Calu3 (cell line): ENCODE measurements around the gene UFSP2. TPM values are rescaled to one million over a fixed set of nuclear protein-coding genes. Genes with fewer than 3 reads are reported as not detected.

Source experiments
- BruUV-seq: library from RNA; stranded (reverse); fragments of 400-500 nt; replicated peaks from 2 replicates; lab custom pipeline; 2021; lab: Mats Ljungman, UMichigan
- CTCF ChIA-PET: fragments of 300-600 bp; sonication (Branson Sonifier 250); formaldehyde crosslinking; loops from one replicate; lab custom pipeline; 2022; ENCODE audit warnings: antibody characterized with exemption; lab: Charles Lee
- DNase-seq: peaks from one replicate; pipeline ENCODE4 v3.0.0; 2022
- H3K27ac Mint-ChIP-seq: one replicate; pipeline ENCODE4 v1.8.0; 2022; ENCODE audit warnings: mixed read lengths; ENCODE audit not compliant: unreplicated experiment
- H3K27me3 Mint-ChIP-seq: one replicate; pipeline ENCODE4 v1.8.0; 2022; ENCODE audit warnings: mixed read lengths; ENCODE audit not compliant: unreplicated experiment
- H3K36me3 Mint-ChIP-seq: one replicate; pipeline ENCODE4 v1.8.0; 2022; ENCODE audit warnings: mild to moderate bottlenecking, moderate library complexity, mixed read lengths; ENCODE audit not compliant: insufficient read depth, unreplicated experiment
- H3K4me1 Mint-ChIP-seq: one replicate; pipeline ENCODE4 v1.8.0; 2022; ENCODE audit warnings: mild to moderate bottlenecking, low read depth, mixed read lengths; ENCODE audit not compliant: unreplicated experiment
- H3K4me3 Mint-ChIP-seq: one replicate; pipeline ENCODE4 v1.8.0; 2022; ENCODE audit warnings: mild to moderate bottlenecking, low read depth, moderate library complexity, mixed read lengths; ENCODE audit not compliant: unreplicated experiment
- H3K9me3 Mint-ChIP-seq: one replicate; pipeline ENCODE4 v1.8.0; 2022; ENCODE audit warnings: low read depth, mixed read lengths; ENCODE audit not compliant: unreplicated experiment
- CTCF ChIP-seq: fragments of 200-600 bp; IDR thresholded peaks from one replicate; pipeline ENCODE4 v1.8.0; 2022; ENCODE audit warnings: antibody characterized with exemption; ENCODE audit not compliant: unreplicated experiment
- intact Hi-C: fragments of 100-400 bp; cut with micrococcal nuclease; formaldehyde crosslinking; loops from one replicate; pipeline ENCODE4 v1.10.0; 2022; ENCODE audit not compliant: unreplicated experiment
- total RNA-seq: library from RNA; stranded (reverse); gene quantifications from 2 replicates; pipeline ENCODE4 v1.2.3, GENCODE V29; 2022

The UFSP2 gene
- total RNA-seq, 1 experiment from 2014 or later = 14.8 TPM

DNA sequence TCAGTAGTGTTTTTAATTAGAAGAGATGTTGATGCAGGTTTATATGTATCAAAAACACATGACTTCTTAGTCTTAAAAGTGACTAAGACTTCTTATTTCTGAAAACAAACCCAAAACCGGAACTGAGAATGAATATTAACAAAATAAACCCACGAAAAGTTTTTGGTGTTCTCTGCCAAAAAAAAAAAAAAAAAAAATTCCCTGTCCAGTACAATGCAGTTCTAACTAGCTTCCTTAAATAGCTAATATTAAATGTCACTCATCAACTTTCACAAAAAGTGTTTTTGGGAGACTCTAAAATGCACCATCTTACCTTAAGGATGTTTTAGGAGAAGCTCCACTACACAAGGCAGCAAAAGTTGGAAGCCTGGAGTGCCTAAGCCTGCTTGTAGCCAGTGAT lies 27.1 kb downstream of the UFSP2 start:
- CTCF ChIA-PET = interaction anchor here (0.6 kb wide), 1 partner anchor 304 kb away, joined by 3 read pairs; no protein-coding TSS in a partner anchor
- Mint-ChIP-seq H3K27me3 (no peaks in the 10 kb centered on the region), H3K36me3 (peaks cover 26% of the 10 kb centered on the region), H3K4me3 (no peak overlapping the region), H3K9me3 (no peaks in the 10 kb centered on the region), H3K27ac (no peak overlapping the region), H3K4me1 (peaks cover 8% of the 10 kb centered on the region)
- no TSS peak for BruUV-seq
- no peak for TF ChIP-seq CTCF
- no peak for DNase-seq
- intact Hi-C loops = loop anchor here (5.0 kb wide), 1 partner anchor 196 kb away; the partner anchor contains the start of gene CFAP97

- CTCF ChIA-PET = interaction anchor here (0.5 to 1.6 kb wide), 2 partner anchors 170 to 311 kb away, joined by 3 read pairs; no protein-coding TSS in a partner anchor
- intact Hi-C loops = loop anchor here (5.0 kb wide), 1 partner anchor 195 kb away; the partner anchor contains the start of gene CFAP97
- TF ChIP-seq CTCF = no peak
- Mint-ChIP-seq H3K27ac (peak within 1 kb of the TSS; percentile 93), H3K9me3 (no peaks in the 10 kb centered on the region), H3K4me1 (peaks cover 8% of the 10 kb centered on the region), H3K36me3 (peaks cover 26% of the 10 kb centered on the region), H3K27me3 (no peaks in the 10 kb centered on the region), H3K4me3 (peak within 1 kb of the TSS; percentile 72)
- DNase-seq = peak; percentile 32
- BruUV-seq = TSS peak; percentile 56
These were observed 28.9 kb downstream of the UFSP2 start, which contains the start of gene ANKRD37 for GRCh38 chr4:185396724-185397385. Gene ANKRD37, plus strand, starts transcription at chr4:185396841. Its CDS starts 83 bp downstream, at chr4:185396924.

GRCh38 chr4:185395956-185396723 lies 29.6 kb downstream of the UFSP2 start:
- CTCF ChIA-PET = interaction anchor here (0.5 to 1.6 kb wide), 2 partner anchors 169 to 311 kb away, joined by 3 read pairs; no protein-coding TSS in a partner anchor
- intact Hi-C loops = loop anchor here (5.0 kb wide), 1 partner anchor 194 kb away; the partner anchor contains the start of gene CFAP97
- H3K4me1 Mint-ChIP-seq = peaks cover 8% of the 10 kb centered on the region
- no TSS peak for BruUV-seq
- peak; percentile 95 for DNase-seq
- H3K4me3 Mint-ChIP-seq = peak overlapping the region; percentile 72
- H3K27me3 Mint-ChIP-seq = no peaks in the 10 kb centered on the region
- H3K9me3 Mint-ChIP-seq = no peaks in the 10 kb centered on the region
- no peak for TF ChIP-seq CTCF
- H3K36me3 Mint-ChIP-seq = peaks cover 23% of the 10 kb centered on the region
- H3K27ac Mint-ChIP-seq = peak overlapping the region; percentile 93

GRCh38 chr4:185395238-185395955 lies 30.4 kb downstream of the UFSP2 start, which contains the start of gene LRP2BP:
Gene LRP2BP, minus strand, starts transcription at chr4:185395924. Its CDS starts 17,738 bp downstream, at chr4:185378186.
- intact Hi-C loops = loop anchor here (5.0 kb wide), 1 partner anchor 193 kb away; the partner anchor contains the start of gene CFAP97
- DNase-seq = no peak

More at GRCh38 chr4:185395238-185395955, 30.4 kb downstream of the UFSP2 start, which contains the start of gene LRP2BP:
- TSS peak; percentile 72 for BruUV-seq
- CTCF ChIA-PET = no interaction called here
- Mint-ChIP-seq H3K27ac (peak within 1 kb of the TSS; percentile 93), H3K27me3 (no peaks in the 10 kb centered on the region), H3K36me3 (peaks cover 20% of the 10 kb centered on the region), H3K4me1 (peaks cover 8% of the 10 kb centered on the region), H3K4me3 (peak within 1 kb of the TSS; percentile 72), H3K9me3 (no peaks in the 10 kb centered on the region)
- TF ChIP-seq CTCF = no peak
